ENCODE data around the gene ERFL.

ERFL gene

DNA sequence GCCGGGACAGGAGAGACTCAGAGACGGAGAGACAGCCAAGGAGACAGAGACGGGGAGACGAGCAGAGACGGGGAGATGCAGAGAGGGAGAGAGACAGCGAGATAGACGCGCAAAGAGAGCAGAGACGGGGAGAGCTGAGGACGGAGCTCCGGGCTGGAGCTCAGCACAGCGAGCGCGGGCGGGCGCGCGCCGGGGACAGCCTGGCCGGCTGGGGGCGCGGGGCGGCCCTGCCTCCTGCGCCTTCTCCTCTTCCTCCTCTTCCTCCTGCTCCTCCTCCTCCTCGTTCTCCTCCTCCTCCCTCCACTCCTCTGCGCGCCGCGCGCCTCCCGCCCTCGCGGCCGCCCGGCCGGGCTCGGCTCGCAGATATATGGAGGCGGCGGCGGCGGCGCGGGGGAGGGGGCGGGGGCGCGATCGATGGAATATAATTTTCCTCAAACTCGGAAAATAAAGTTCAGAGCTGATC lies at the start of gene ERFL:
TSS of gene ERFL (minus strand) at position 229 of the 463 bp plus-strand sequence. CDS start 15,530 bp downstream, outside the sequence.
- no peak for DNase-seq

DNA sequence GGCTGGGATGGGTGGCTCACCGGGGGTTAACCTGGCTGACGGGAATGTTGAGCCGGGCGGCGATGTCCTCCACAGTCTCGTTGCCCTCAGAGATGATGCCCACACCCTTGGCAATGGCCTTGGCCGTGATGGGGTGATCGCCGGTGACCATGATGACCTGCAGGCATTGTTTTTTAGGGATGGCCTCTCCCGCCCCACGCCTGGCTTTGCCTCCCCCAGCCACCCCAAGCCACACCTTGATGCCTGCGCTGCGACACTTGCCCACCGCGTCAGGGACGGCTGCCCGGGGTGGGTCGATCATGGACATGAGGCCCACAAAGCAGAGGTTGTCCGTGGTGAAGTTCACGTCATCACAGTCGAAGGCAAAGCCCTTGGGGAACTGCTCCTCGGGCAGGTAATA lies 49.7 kb upstream of the ERFL start:
- DNase-seq: no peak

DNA sequence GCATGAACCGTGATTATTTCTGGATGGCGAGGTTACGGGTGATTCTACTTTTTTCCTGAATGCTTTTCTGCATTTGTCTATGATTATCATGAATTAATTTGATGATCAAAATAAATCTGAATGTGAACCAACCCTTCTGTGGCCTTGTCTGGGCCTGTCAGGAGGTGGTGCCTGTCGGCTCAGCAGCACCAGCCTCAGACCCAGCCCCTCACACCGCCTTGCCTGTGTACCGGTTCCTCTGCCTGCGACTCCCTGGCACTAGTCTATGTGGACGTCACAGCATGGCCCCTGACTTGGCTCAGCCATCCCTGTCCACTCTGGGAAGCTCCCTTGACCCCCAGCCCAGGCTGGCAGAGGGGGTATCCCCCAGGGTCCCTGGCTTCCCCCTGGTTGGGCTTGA lies 46.4 kb upstream of the ERFL start:
- no peak for DNase-seq

DNA sequence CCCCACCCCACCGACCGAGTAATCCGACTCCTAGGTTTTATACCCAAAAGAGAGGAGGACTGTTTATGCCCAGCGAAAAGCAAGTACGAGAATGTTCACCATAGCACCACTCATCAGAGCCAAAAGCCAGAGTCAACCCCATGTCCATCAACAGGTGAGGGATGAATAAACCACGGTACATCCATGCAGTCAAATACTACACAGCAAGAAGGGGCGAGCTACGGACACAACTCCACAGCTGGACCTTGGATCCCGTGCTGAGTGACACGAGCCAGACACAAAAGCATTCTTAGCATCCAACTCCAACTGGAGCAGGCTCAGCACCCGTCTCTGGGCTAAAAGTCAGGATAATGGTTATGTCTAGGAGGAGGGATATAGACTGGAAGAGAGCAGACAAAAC lies 43.1 kb upstream of the ERFL start:
- DNase-seq: no peak

DNA sequence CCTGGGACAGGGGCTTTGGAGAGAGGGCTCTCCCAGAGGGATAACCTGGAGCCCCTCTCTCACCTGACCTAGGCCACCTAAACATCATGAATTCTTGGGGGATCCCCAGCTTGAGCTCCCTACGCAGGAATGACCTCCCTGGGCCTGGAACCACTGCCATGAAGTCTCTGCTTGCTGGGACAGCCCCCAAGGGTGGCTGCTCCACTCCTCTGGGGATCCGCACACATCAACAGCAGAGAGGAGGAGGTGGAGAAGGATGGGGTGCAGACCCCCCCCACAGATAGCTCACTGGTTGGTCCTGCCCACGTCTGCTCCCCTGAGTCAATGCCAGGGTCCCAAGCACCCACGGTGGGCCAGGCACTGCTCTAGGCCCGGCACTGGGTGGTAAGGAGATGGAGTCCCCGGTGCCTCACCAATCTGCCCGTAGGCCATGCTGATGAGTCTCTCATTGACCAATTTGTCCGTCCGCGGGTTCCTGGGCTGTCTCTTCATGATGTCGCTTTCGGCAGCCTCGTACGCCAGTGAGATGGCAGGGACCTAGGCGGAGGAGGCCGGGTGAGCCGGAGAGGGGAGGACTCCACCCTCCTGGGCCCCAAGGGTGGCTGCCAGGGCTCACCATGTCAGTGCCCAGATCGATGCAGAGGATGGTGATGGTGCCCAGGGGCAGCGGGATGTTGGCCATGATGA lies 41.7 kb upstream of the ERFL start:
- DNase-seq: no peak

DNA sequence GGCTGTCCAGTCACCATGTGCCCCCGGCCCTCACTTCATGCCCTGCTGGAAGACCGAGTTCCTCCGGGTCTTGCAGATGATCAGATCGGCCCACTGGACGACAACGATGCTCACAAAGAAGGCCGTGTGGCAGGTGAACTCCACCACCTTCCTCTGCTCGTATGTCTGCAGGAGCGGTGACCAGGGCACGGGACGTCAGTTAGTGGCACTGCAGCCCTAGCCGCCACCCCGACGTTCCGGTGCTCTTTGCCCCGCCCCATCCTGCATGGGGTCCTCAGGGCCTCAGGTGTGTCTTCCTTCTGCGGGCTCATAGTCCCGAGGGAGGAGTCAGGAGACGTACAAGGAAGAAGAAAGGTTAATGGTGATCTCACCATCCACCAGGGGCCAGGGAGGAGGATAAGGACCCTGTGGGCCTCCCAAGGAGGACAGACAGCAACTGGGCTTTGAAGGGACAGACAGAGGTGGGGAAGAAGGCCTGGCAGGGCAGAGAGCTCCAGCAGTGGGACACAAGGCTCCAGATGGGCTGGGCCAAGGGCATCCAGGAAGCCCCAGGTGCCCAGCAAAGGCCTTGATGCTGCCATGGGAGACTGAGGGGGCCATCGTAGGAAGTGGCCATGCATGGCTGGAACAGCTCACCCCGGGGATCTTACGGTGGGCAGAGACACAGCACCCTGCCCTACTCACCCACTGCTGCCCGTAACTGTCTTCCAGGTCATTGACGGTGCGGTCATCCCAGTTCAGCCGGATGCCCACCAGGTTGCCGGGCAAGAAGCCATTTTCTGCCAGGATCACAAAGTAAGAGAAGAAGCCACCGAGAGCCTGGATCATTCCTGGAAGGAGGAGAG lies 40.7 kb upstream of the ERFL start:
- no peak for DNase-seq

DNA sequence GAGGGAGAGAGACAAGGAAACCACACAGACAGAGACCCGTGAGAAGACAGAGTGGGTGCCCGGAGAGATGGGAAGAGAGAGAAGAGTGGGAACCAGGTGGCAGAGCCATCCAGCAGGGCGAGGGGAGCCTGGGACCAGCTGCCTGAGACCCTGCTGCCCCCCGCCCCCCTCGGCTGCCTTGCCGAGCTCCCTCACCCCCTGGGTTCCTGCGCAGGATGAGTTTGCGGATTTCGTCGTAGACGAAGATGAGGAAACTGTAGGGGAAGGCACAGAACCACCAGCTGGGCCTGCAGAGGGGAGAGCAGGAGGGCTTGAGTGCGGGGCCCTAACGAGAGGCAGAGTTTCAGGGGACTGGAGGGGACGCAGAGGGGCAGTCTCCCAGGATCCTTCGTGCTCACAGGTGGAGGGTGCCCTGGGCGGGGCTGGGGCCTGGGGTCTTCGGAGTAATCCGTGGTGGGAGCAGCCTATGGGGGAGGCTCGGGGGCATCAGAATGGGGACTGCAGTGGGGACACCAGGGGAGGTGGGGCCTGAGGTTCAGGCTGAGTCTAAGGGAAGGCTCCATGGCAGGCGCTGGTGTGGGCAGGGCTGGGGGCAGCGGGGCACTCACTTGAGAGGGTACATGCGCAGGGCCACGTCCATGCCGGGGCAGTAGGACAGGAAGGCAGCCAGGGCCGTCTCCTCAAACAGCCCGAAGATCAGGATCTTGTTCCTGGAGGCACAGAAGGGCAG lies 39.0 kb upstream of the ERFL start:
- DNase-seq: no peak

DNA sequence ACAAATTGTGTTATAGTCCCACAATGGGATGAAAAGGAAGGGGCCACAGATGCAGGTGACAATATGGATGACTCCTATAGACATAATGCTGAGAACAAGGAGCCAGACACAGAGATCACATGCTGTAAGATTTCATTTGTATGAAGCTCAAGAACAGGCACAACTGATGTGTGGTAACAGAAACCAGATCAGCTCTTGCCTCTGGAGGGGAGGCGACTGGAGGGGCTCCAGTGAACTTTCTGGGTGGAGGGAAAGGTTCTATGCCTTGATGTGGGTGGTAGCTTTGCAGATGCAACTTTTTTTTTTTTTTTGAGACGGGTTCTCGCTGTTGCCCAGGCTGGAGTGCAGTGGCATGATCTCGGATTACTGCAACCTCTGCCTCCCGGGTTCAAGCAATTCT lies 36.9 kb upstream of the ERFL start:
- no peak for DNase-seq

DNA sequence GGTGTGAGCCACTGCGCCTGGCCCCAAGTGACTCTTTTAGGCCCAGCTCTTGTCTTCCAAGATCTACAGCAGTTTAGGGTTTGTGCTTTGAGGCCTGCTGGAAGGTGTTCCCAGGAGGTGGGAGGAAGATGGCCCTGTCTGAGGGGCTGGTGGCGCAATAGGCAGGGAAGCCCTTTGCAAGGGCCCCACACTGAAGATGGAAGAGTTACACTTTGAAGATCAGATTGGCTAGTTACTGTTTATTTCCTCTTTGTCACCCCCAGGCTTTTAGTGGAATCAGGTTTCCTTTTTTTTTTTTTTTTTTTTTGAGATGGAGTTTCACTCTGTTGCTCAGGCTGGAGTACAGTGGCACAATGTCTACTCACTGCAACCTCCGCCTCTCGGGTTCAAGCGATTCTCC lies 32.7 kb upstream of the ERFL start:
- no peak for DNase-seq

DNA sequence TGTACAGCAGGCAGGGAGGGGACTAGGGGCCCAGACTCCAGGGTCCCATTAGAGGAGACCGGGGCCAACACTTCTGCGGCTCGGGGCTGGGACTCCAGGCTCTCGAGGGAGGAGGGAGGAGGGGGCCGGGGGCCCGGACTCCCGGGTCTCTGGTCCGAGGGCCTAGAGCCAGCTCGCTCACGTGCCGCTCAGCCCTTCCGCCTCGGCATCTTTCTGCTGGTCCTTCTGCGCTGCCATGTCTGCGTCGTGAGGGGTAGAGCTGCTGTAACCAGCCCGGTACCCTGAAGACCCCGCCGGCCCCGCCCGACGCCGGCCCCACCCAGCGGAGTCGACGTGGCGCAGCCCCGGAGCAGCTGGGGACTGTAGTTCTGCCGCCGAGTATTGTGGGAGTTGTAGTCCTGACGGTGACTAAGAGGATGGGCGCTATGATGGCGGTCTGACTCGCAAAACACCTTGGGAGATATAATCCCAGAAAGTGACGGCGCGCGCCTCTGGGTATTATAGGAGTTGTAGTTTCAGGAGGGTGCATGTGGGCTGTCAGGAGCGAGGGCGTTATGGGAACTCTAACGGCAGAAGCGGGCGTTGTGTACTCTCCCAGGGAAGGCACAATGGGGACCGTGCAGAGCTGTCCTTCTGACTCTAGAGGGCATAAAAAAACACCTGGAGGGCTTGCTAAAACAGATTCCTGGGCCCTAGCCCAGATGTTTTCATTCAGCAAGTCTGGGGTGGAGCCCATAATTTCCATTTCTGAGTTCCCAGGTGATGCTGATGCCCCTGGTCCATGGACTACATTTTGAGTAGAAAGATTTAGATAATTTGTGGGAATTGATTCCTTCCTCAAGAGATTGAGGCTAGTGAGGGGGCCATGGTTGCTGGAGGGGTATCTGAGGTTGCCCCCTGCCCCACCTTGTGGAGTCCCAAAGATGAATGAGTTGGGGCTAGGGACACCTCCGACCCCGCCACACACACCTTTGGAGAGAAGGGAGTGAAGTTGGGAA lies 31.1 kb upstream of the ERFL start, which contains the start of gene RABAC1:
TSS of gene RABAC1 (minus strand) at position 266 of the 998 bp plus-strand sequence. CDS start at position 237, 29 bp downstream.
- peak; percentile 90 to 96 for DNase-seq

DNA sequence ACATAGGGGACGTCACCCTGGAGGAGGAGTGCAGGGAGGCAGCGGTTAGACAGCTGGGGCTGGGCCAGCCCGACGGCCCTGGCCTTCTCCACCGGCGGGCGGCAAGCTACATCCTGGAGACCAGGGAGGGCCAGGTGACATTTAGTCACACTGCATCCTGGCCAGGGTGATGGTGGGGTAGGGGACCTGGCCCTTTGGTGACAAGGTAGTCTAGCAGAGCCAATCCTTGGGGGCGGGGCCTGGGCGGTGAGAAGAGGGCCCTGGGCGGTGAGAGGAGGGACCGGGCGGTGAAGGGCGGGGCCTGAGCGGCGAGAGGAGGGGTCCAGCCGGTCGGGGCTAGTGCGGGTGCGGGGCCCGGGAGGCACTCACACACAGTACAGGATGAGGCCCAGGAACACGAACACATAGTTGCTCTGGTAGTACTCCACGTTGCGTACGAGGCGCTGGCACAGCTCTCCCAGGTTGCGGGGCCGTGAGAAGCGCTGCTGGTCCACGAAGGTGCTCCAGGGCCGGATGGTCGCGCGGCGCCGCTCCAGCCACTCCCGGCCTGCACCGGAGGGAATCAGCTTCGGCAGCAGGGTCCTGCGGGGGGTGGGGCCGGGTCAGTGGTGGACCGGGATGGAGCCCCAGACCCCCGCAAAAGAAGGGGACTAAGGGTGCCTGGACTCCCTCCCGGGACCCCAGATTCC lies 30.3 kb upstream of the ERFL start:
- DNase-seq: peak; percentile 40 to 63

DNA sequence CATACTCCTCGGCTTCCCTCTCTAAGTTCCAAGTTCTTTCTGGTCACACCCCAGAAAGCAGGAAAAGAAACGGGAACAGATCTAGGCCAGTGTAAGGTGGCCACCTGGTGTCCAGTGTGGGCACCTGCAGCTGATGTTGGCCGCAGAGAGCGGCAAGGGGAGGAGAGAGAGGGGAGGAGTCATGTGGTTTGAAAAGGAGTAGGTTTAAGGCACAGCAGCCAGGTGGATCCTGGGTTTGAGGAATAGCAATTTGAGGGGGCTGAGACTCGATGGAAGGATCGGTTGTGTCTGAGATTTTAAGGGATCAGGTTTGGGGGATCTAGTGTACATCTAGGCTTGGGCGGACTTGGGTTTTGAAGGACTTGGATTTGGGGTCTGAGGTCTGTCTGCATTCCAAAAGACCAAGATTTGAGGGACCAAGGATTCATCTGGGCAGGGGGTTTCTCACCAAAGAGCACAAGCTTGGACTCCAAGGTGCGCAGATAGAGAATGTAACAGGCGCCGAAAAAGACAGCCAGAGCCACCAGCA lies 29.7 kb upstream of the ERFL start:
- peak in 1 of 2 experiments; percentile 60 for DNase-seq

DNA sequence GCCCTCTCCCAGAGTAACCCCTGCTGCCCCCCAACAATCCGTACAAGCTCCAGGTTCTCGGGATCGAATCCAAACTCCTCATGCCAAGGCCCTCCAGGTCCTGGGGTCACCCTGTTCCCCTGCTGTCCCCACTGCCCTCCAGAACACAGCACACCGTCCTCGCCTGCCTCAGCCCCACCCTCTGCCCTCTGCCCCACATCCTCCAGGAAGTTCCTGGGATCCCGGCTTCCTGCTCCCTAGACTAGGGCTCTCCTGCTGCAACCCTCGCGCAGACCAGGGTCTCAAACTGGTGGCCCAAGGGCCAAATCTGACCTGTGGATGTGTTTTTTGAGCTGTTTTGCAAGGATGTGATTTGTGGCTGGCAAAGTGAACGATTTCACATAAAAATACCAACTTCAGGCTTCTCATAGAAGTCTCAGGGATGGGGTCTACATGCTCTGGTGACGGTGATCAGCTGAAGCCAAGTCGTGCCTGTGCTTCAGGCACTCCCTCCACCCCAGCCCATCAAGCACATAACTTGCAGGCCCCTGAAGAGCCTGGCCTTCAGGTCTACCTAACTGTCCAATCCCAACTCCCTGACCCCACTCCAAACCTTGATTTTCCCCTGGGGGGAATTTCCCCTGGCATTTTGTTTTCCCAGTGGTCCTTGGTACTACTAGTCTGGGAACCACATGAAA lies 29.1 kb upstream of the ERFL start:
- DNase-seq: no peak

DNA sequence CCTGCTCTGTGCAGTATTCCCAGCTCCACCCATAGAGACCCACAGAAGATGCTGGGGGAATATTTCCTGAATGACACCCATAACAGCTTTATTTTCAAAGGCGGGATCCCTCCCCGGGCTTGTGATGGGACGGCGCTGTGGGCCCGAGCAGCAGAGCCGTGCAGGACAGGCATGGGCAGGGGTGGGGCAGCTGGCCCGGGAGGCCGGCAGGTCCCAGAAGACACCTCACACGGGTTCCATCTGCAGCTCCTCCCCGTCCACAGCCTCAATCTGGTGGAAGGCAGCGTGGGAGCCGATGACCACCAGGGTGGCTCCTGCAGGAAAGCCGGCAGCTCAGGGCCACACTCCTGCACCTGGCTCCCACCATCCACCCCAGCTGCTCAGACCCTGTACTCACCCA lies 28.4 kb upstream of the ERFL start:
- DNase-seq: no peak

DNA sequence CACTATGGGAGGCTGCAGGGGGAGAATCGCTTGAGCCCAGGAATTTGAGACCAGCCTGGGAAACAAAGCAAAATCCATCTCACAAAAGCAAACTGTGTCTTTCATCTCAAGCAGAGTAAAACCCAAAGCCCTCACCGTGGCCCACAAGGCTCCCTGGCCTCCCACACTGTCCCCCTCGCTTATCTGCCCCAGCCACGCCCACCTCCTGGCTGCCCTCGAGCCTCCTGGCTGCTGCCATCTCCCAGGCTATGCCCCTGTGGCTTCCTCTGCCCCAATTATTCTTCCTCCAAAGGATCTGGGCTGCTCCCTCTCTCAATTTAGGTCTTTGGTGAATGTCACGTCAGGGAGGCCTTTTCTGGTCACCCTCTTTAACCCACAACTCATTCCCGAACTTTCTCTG lies 27.3 kb upstream of the ERFL start:
- DNase-seq: no peak

DNA sequence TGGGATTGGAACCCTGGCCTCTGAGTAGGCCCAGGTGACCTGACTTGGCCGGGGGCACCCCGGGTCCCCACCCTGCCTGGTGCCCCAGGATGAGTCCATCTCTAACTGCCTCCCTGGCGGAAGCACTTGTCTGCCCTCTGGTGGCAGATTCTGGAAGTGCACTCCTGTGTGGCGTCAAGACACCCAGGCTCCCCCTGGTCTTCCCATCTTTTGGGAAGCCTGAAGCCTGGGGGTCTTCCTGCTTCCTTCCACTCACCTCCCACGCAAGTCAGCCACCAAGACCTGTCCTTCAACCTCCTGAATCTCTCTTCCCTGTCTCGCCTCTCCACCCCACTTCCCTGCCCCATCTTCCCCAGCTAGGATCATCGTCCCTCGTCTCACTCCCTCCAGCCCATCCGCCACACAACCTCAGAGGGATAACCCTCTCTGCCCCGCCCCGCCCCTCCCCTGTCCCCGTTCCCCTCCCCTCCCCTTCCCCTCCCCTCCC lies 23.5 kb upstream of the ERFL start:
- DNase-seq: peak; percentile 76 to 90

DNA sequence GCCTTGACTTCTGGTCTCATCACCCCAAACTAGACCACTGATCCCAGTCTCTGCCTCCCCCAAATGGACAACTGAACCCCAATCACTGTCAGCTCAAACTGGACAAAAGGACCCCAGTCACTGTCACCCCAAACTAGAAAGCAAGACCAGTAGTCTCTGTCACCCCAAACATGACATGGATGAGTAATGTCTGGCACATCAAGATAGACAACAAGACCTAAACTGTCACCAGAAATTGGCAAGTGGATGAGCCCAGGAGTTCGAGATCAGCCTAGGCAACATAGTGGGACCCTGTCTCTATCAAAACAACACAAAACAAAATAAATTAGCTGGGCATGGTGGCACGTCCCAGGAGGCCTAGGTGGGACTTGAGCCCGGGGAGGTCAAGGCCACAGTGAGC lies 18.8 kb upstream of the ERFL start:
- DNase-seq: no peak

DNA sequence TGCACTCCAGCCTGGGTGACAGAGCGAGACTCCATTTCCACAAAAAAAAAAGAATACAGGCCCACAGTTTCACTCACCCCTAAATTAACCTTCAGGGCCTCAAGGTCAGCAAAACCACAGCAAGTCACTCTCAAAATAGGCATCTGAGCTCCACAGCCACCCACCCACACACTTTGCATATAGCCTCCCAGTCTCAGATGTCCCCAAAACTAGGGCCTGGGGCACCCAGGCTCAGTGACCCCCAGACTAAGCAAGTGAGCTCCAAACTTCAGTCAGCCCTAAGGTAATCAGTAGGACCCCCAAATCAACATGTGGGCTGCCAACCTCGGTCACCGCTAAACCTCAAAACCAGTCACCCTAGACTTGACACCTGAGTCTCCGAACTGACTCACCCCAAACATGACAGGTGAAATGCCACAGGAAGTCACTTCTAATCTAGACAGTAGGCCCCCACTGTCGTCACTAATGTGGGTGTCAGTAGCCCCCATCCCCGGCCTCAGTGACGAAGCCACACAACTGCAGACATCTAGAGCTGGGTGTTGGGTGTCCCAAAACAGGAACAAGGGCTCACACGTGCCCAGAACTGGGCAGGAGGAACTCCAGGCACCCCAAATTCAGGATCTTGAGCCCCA lies 17.0 kb upstream of the ERFL start:
- DNase-seq: no peak

DNA sequence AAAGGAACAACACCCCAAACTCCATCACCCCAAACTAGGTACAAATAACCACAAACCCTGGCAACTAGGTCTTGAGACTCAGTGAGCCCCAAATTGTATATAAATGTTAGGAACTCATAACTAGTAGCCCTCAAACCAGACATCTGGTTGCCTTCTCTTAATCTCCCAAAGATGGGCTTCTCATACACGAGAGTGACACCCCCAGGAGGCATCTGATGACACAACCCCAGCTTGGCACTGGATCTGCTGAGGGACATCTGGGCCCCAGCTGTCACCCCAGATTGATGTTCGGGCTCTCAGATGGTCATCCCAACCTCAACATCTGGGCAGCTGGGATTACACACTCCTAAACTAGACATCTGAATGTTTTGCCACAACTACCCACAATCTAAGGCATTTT lies 16.1 kb upstream of the ERFL start:
- DNase-seq: no peak

All from NCI-H446 (cell line).